GM12874 (cell line): ENCODE data around the gene APC.

ENCODE experiments used
- CTCF ChIP-seq: IDR thresholded peaks from 2 replicates; pipeline ENCODE4 v1.5.1; 2011; ENCODE audit warnings: low read depth, mild to moderate bottlenecking, control low read depth, low read length, moderate library complexity; ENCODE audit not compliant: insufficient read depth

APC gene

GRCh38 chr5:112833971-112834370 lies 96.3 kb downstream of the APC start:
- no peak for TF ChIP-seq CTCF

GRCh38 chr5:112844489-112844888 lies 106.8 kb downstream of the APC start:
- TF ChIP-seq CTCF, result no peak

- no peak for TF ChIP-seq CTCF
These were observed 108.9 kb downstream of the APC start for GRCh38 chr5:112846556-112846955.

GRCh38 chr5:112847306-112847705 lies 109.6 kb downstream of the APC start:
- TF ChIP-seq CTCF, result no peak

GRCh38 chr5:112848116-112848811 lies 110.6 kb downstream of the APC start:
- TF ChIP-seq CTCF, result peak; percentile 66

- no peak for TF ChIP-seq CTCF
These were observed 112.2 kb downstream of the APC start for GRCh38 chr5:112849912-112850311.

GRCh38 chr5:112854651-112855050 lies 117.0 kb downstream of the APC start:
- no peak for TF ChIP-seq CTCF
